ENCODE data around the gene MBD6. TPM values are rescaled to one million over a fixed set of nuclear protein-coding genes. Genes with fewer than 3 reads are reported as not detected.

MBD6 gene
- total and polyA plus RNA-seq, 2 of the 13 experiments (the other 11 are each of a cell fraction or from before 2014, with no cell fraction given), result 4.1 to 5.9 TPM

GRCh38 chr12:57487597-57488401 is 34.8 kb upstream of the MBD6 start, which contains the start of gene MARS1 (continued):
- TF ChIP-seq FOXP4 (CRISPR knock-in tag; IDR thresholded peaks at IDR 0.05), result peak; percentile 38; the same call in 1 of the 2 replicates
- TF ChIP-seq PAWR (CRISPR knock-in tag; IDR thresholded peaks at IDR 0.05; ENCODE audit: borderline replicate concordance), result no peak
- no peak for TF ChIP-seq CSRNP1 (CRISPR knock-in tag; IDR thresholded peaks at IDR 0.05)
- TF ChIP-seq DMAP1 (CRISPR knock-in tag; IDR thresholded peaks at IDR 0.05), result peak; percentile 94
- no peak for TF ChIP-seq ZBTB3 (CRISPR knock-in tag; IDR thresholded peaks at IDR 0.05; ENCODE audit: borderline replicate concordance, low read depth)
- TF ChIP-seq ZNF383 (CRISPR knock-in tag; IDR thresholded peaks at IDR 0.05; ENCODE audit: borderline replicate concordance), result no peak
- no peak for TF ChIP-seq CSRNP2 (CRISPR knock-in tag; conservative IDR thresholded peaks at IDR 0.05; ENCODE audit: low read depth)
- peak; percentile 7; the same call in 1 of the 2 replicates for TF ChIP-seq BHLHE40 (IDR thresholded peaks at IDR 0.05; ENCODE audit: low read length)
- TF ChIP-seq BATF2 (CRISPR knock-in tag; IDR thresholded peaks at IDR 0.05), result no peak
- TF ChIP-seq MXI1 (IDR thresholded peaks at IDR 0.05; ENCODE audit: borderline replicate concordance, low read depth, low read length), result peak; percentile 90; the same call in 2 of the 3 replicates
- TF ChIP-seq REST (IDR thresholded peaks at IDR 0.05; ENCODE audit: borderline replicate concordance in 1 of 2, low read depth in 1 of 2, low read length in 2 of 2), result no peak
- TF ChIP-seq ZNF839 (CRISPR knock-in tag; IDR thresholded peaks at IDR 0.05; ENCODE audit: borderline replicate concordance), result no peak
- no peak for TF ChIP-seq NAIF1 (CRISPR knock-in tag; IDR thresholded peaks at IDR 0.05; ENCODE audit: borderline replicate concordance)
- no peak for TF ChIP-seq GLI4 (CRISPR knock-in tag; IDR thresholded peaks at IDR 0.05; ENCODE audit: borderline replicate concordance)
- TF ChIP-seq PHB2 (IDR thresholded peaks at IDR 0.05; ENCODE audit: partially characterized antibody), result no peak
- TF ChIP-seq ATRX (CRISPR knock-in tag; IDR thresholded peaks at IDR 0.05; ENCODE audit: borderline replicate concordance), result no peak
- TF ChIP-seq HNRNPLL (IDR thresholded peaks at IDR 0.05; ENCODE audit: low read depth, low read length, poor library complexity, severe bottlenecking), result peak; percentile 46

Data from HepG2 (cell line).